Iris pigment epithelial cell (primary cell): Measurements from ENCODE around the gene CLBA1.
A peak's percentile ranks its signal among the peaks of the same experiment; 100 is the strongest.
"Not testable (repeated sequence)": the region's sequence is repeated elsewhere in the genome, so short reads cannot be mapped to it uniquely, and the experiment has no call there.

Experiments used
- DNase-seq: peaks from one replicate; pipeline ENCODE4 v3.0.0-alpha.2; 2011; ENCODE audit warnings: low read depth

Gene CLBA1

GRCh38 chr14:104985675-104986486 lies at the start of gene CLBA1:
TSS of gene CLBA1 (plus strand) at chr14:104985788. CDS start at chr14:104986432, 644 bp downstream.
- peak; percentile 89 for DNase-seq

DNA sequence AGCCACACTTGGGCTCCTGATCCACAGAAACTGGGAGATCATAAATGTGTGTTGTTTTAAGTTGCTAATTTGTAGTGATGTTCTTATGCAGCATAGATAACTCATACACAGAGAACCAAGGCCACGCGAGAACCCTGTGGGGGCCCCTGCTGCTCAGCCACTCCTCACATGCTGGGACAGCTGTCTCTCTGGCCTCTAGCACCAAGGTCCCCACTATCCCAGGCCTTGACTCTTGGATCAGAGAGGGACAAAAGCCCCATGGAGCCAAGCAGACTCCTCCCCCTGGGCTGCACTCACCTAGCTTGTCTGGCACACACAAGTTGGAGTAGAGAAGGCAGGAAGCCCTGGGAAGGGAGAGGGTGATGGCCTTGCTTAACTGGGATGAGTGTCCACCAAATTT lies 49.6 kb upstream of the CLBA1 start:
- no peak for DNase-seq

DNA sequence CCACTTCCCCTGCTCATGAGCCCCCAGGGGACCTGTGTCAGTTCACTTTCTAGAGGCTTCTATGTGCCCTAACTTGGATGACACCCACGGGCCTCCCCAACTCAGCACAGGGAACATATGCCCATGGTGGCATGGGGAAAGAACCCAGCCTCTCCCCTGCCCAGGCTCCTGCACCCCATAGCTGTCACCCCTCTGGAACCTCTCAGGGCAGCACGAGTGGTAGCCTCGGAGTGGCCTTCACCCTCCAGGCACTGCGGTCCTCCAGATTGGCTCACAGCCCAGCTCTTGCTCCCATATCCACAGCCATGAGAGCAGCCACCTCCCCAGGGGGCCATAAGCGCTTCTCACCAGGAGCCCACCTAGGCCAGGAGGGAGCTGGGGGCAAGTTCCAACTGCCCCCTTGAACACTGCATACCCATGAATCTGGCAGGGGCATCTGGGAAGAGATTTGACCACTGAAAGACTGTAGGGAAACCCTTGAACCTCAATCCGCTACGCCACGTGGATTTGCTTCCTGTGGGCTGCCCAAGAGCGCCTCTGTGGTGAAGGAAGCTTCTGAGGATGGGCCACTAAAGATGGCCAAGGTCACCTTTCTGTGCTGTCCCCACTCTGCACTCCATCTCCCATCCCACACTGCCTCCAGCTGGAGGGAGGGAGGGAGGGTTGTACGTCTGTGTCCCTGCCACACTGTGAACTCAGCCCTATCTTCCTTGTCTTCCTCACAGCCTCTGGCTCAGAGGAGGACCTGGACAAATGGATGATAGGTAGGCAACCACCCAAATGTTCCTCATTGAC lies 49.0 kb upstream of the CLBA1 start:
- DNase-seq, result no peak

GRCh38 chr14:104937161-104937560 lies 48.4 kb upstream of the CLBA1 start:
- no peak for DNase-seq

DNA sequence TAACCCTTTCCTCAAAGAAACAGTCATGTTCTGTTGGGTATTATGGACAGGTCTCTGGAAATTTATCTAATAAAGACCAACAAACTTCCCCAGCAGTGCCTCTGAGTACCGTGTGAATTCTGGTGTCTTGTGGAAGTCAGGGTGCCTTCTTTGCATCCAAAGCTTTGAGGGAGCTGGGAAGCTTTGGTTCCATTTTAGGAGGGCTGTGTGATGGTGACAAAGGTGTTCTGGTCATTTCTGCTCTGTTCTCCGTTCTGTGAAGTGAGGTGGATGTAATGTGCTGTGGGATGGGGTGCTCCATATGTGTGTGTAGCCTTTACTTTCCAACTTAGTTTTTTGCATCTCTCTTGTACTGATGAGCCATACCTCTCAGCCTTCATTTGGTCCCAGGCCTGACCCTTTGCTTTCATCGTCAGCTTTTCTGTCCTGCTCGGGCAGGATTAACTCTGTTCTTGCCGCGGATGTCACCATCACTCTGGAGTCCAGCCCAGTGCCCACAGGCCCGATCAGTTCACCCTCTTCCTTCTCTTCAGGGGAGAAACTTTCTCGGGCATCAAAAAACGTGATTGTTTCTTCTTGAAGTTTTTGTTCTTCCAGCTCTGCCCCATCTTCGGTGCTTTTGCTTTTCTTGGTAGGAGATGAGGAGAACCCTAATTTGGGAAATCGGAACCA lies 47.8 kb upstream of the CLBA1 start:
- no peak for DNase-seq

DNA sequence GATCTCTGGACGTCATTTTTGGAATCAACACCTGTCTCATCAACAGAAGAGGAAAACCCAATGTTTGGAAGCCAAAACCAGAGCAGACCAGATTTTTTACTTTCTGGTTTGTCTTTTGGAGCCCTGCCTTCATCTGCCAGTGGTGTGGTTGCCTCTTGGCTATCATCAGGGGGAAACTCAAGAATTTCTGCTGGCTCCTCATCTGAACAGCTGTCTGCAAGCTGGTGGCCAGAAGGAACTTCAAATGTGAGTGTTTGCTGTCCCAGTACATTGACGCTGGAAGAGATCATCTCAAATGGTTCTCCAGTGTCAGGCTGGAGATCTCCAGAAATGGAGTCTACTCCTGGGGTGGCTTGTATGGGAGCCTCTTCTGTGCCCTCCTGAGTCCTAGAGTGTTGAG lies 47.2 kb upstream of the CLBA1 start:
- no peak for DNase-seq

DNA sequence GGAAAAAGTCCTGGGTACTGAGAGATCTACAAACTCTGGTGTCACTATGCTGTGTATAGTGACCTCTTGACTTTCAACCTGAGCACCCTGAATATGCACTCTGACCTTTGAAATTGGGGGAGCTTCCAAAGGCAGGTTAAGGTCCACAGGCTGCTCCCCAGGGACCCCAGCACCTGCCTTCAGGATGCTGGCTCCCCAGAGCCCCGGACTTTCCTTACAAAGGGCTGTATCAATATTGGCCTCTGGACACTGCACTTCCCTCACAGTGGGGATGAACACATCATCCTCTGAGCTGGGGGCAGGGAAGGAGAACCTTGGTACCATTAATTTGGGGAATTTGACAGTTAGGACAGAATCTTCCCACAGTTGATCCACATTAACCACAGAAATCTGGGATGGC lies 46.6 kb upstream of the CLBA1 start:
- no peak for DNase-seq

DNA sequence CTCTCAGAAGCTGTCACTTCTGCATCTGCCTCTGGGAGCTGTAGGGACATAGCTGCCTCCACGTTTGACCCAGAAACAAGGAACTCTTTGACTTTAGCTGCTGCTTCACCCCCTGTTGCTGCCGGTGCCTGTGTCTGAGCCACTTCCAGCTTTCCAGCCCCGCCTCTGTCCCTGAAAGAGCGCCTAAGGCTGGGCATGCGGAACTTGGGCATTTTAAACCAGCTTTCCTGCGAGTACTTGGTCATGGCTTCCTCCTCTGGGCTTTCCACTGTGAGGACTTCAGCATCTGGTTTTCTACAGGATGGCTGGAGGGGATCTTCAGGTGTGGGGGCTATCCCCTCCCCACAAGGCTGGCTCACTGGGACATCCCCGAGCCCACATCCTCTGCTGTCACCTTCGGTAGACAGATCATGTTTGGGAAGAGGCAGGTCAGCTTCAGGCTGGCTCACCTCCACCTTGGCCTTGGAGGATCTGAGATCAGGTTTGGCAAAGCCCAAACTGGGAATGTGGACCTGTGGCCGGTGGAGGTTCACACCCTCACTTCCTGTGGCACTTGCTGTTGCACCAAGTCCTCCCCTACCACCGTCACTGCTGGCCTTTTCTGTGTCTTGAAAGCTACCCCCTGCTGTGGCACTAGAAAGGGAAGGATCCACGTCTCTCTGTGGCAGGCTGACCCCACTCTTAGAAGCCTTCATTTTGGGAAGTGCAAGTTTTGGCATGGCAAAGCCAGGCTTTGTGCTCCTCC lies 45.8 kb upstream of the CLBA1 start:
- DNase-seq, result no peak

DNA sequence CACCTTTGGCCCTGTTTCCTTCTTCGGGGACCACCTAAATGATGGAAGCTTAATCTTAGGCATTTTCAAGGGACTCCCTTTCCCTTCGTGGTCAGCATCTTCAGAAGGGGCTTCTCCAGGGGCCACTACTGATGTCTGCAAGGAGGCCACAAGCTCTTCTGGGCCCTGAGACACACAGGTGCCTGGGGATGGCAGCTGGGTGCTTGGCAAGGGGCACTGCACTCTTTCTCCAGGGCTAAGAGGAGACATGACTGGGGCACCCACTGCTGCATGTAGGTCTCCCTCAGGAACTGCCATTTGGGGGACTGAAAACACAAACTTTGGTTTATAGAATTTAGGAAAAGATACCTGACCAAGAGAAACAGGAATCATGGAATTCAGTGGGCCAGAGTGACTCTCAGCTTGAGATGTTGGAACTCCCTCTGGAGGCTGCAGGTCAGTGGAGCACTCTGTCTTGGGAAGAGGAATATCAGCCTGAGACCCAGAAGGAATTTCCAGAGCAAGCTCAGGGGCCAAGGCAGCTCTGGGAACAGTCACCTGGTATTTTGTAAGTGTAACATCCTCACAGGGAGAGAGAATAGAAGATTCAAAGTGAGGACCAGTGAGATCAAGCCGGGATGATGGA lies 45.0 kb upstream of the CLBA1 start:
- no peak for DNase-seq

GRCh38 chr14:104941508-104942365 lies 43.9 kb upstream of the CLBA1 start:
- no peak for DNase-seq

GRCh38 chr14:104942586-104942985 lies 43.0 kb upstream of the CLBA1 start:
- no peak for DNase-seq

DNA sequence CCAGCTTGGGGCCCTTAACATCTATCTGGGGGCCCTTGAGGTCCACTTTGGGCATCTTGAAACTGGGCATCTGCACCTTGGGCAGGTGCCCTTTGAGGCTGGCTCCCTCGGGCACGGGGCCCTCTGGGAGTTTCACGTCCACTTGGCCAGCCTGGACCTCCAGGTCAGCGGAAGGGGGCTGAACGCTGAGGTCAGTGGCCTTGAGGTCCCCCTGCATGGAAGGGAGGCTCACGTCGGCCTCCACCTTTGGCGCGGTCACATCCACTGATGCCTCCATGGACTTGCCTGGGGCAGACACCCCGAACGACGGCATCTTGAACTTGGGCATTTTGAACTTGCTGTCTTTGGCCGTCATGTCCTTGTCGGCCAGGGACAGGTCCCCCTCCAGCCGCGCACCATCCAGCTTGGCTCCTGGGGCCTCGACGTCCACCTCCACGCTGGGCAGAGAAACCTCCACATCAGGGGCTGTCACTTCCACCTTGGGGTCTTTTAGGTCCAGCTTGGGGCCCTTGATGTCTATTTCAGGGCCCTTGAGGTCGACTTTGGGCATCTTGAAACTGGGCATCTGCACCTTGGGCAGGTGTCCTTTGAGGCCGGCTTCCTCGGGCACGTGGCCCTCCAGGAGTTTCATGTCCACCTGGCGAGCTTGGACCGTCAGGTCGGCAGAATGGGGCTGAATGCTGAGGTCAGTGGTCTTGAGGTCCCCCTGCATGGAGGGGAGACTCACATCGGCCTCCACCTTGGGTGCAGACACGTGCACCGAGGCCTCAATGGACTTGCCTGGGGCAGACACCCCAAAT lies 42.2 kb upstream of the CLBA1 start:
- DNase-seq, result not testable (repeated sequence)

DNA sequence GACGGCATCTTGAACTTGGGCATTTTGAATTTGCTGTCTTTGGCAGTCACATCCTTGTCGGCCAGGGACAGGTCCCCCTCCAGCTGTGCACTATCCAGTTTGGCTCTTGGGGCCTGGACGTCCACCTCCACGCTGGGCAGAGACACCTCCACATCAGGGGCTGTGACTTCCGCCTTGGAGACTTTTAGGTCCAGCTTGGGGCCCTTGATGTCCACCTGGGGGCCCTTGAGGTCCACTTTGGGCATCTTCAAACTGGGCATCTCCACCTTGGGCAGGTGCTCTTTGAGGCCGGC lies 41.6 kb upstream of the CLBA1 start:
- DNase-seq, result not testable (repeated sequence)

GRCh38 chr14:104944436-104945205 lies 41.0 kb upstream of the CLBA1 start:
- not testable (repeated sequence) for DNase-seq

GRCh38 chr14:104945266-104945665 lies 40.3 kb upstream of the CLBA1 start:
- not testable (repeated sequence) for DNase-seq

DNA sequence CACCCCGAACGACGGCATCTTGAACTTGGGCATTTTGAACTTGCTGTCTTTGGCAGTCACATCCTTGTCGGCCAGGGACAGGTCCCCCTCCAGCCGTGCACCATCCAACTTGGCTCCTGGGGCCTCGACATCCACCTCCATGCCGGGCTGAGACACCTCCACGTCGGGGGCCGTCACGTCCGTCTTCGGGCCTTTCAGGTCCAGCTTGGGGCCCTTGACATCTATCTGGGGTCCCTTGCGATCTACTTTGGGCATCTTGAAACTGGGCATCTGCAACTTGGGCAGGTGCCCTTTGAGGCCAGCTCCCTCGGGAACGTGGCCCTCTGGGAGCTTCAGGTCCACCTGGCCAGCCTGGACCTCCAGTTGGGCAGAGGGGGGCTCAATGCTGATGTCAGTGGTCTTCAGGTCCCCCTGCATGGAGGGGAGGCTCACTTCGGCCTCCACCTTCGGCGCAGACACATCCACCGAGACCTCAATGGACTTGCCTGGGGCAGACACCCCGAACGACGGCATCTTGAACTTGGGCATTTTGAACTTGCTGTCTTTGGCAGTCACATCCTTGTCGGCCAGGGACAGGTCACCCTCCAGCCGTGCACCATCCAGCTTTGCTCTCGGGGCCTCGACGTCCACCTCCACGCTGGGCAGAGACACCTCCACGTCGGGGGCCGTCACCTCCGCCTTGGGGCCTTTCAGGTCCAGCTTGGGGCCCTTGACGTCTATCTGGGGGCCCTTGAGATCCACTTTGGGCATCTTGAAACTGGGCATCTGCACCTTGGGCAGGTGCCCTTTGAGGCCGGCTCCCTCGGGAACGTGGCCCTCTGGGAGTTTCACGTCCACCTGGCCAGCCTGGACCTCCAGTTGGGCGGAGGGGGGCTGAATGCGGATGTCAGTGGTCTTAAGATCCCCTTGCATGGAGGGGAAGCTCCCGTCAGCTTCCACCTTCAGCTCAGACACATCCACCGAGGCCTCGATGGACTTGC lies 39.3 kb upstream of the CLBA1 start:
- DNase-seq, result not testable (repeated sequence)

- not testable (repeated sequence) for DNase-seq
Measured at GRCh38 chr14:104947201-104947600, 38.4 kb upstream of the CLBA1 start.
